Kidney (tissue), 14 donors: ENCODE data around the gene SHISA6. TPM values are rescaled to one million over a fixed set of nuclear protein-coding genes. Genes with fewer than 3 reads are reported as not detected.
"Not testable (repeated sequence)": the region's sequence is repeated elsewhere in the genome, so short reads cannot be mapped to it uniquely, and the experiment has no call there.

Source experiments
- DNase-seq, 5 donors: peaks; one replicate each; pipeline ENCODE4 v3.0.0-alpha.2; 2013 to 2020
- FAIRE-seq: peaks from 2 replicates; lab custom pipeline; 2012; peaks lifted over from hg19 to GRCh38; lab: Jason Lieb, UNC
- H3K27ac ChIP-seq, 2 donors: one replicate each; pipeline ENCODE4 v1.7.0; 2013; ENCODE audit warnings: low read depth in 2 of 2, low read length in 2 of 2, inconsistent platforms in 1 of 2
- H3K27me3 ChIP-seq: one replicate; pipeline ENCODE4 v1.7.1; 2013; ENCODE audit warnings: low read length, inconsistent platforms; ENCODE audit not compliant: control insufficient read depth, insufficient read depth
- H3K36me3 ChIP-seq, 3 donors: one replicate each; pipeline versions ENCODE4 v1.7.0 to v1.7.1; 2013; ENCODE audit warnings: low read length in 3 of 3, control low read depth in 1 of 3, inconsistent platforms in 1 of 3; ENCODE audit not compliant: insufficient read depth in 3 of 3, control insufficient read depth in 2 of 3
- H3K4me1 ChIP-seq, 3 donors: one replicate each; pipeline versions ENCODE4 v1.7.0 to v1.7.1; 2013; ENCODE audit warnings: low read length in 3 of 3, inconsistent platforms in 1 of 3, low read depth in 1 of 3; ENCODE audit not compliant: control insufficient read depth in 2 of 3, insufficient read depth in 2 of 3
- H3K4me3 ChIP-seq, 3 donors: one replicate each; pipeline versions ENCODE4 v1.7.0 to v1.8.1; 2013; ENCODE audit warnings: low read length in 3 of 3, control low read depth in 1 of 3, inconsistent platforms in 1 of 3
- H3K9ac ChIP-seq, 3 donors: one replicate each; pipeline versions ENCODE4 v1.7.0 to v1.7.1; 2013; ENCODE audit warnings: low read length in 3 of 3, control low read depth in 1 of 3, inconsistent platforms in 1 of 3
- H3K9me3 ChIP-seq, 3 donors: one replicate each; pipeline versions ENCODE4 v1.7.0 to v1.7.1; 2013; ENCODE audit warnings: low read length in 3 of 3, control low read depth in 1 of 3, inconsistent platforms in 1 of 3; ENCODE audit not compliant: control insufficient read depth in 2 of 3, insufficient read depth in 1 of 3
- intact Hi-C: fragments of 100-400 bp; cut with DNase I; formaldehyde crosslinking; loops from one replicate; pipeline ENCODE4 v1.11.1; 2022
- polyA plus RNA-seq: library from polyadenylated mRNA; stranded (reverse); fragments of 350-450 nt; fragmentation: Illumina TruSeq; extraction: RNeasy Lipid Tissue Mini Kit (QIAGEN cat#74804); gene quantifications from one replicate; pipeline ENCODE4 v1.2.3, GENCODE V29; 2014; ENCODE audit warnings: low read depth, low replicate concordance; ENCODE audit not compliant: insufficient read depth
- total RNA-seq: library from RNA; stranded (reverse); fragmentation: NEBNext Ultra II Directional; extraction: Animal tissue kit (Norgen Biotek cat#: 25700); gene quantifications from one replicate; pipeline ENCODE4 v1.2.1, GENCODE V29; 2021
- TF ChIP-seq, protein P1 (sequence below): IDR thresholded peaks from 3 replicates; pipeline ENCODE4 v1.5.1; 2012; ENCODE audit warnings: mild to moderate bottlenecking, moderate library complexity, borderline replicate concordance; ENCODE audit not compliant: insufficient read depth; ENCODE audit errors: extremely low read depth
- donor health status: control.
- donor health status: control.
- donor health status: control.
- donor health status: control.
- donor health status: control.
- donor health status: DM: yes; HTN: yes; CAD: no.
- donor health status: Normal renal cell carcinoma (clear cell type).

The SHISA6 gene
- total and polyA plus RNA-seq, 2 donors from 2014 or later, result 0.84 to 1.0 TPM

DNA sequence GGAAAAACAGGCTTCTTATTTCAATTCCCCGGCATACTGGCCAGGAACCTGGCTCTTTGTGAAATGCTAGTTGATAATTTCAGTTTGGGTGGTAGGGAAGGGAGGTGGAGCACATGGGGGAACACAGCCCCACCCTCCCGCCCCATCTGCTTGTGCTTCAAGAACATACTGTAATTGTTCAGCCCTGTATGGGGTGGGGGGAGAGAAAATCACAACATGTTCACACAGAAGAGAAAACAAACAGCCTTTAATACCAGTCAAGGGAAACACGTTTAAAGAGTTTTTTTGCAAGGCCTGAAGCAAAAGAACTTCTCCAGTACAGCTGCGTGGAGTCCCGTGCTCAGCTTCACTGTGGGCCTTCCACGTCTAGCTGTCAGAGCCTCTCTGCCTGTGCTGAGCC, 59.7 kb downstream of the SHISA6 start:
- DNase-seq (no peak), FAIRE-seq (no peak)
- no peak overlapping the region for H3K4me3 ChIP-seq
- peaks cover 0 to 9% (median 2%) of the 10 kb centered on the region in 3 donors for H3K4me1 ChIP-seq
- no peaks in the 10 kb centered on the region for H3K27me3 ChIP-seq
- intact Hi-C loops, result no loop called here
- H3K27ac ChIP-seq, result no peak overlapping the region
- H3K36me3 ChIP-seq, result no peaks in the 10 kb centered on the region
- TF ChIP-seq, protein P1, sequence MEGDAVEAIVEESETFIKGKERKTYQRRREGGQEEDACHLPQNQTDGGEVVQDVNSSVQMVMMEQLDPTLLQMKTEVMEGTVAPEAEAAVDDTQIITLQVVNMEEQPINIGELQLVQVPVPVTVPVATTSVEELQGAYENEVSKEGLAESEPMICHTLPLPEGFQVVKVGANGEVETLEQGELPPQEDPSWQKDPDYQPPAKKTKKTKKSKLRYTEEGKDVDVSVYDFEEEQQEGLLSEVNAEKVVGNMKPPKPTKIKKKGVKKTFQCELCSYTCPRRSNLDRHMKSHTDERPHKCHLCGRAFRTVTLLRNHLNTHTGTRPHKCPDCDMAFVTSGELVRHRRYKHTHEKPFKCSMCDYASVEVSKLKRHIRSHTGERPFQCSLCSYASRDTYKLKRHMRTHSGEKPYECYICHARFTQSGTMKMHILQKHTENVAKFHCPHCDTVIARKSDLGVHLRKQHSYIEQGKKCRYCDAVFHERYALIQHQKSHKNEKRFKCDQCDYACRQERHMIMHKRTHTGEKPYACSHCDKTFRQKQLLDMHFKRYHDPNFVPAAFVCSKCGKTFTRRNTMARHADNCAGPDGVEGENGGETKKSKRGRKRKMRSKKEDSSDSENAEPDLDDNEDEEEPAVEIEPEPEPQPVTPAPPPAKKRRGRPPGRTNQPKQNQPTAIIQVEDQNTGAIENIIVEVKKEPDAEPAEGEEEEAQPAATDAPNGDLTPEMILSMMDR, result no peak
- no peak overlapping the region for H3K9ac ChIP-seq
- H3K9me3 ChIP-seq, result no peaks in the 10 kb centered on the region

DNA sequence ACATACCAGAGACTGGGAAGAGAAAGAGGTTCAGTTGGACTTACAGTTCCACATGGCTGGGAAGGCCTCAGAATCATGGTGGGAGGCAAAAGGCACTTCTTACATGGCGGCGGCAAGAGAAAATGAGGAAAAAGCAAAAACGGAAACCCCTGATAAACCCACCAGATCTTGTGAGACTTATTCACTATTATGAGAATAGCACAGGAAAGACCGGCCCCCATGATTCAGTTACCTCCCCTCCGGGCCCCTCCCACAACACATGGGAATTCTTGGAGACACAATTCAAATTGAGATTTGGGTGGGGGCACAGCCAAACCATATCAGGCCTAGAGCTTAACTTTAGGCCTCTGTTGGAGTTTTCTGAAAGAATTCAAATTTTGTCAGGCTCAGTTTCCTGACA, 60.9 kb downstream of the SHISA6 start:
- H3K27ac ChIP-seq, H3K4me3 ChIP-seq, H3K9ac ChIP-seq, FAIRE-seq, H3K36me3 ChIP-seq, intact Hi-C loops, H3K9me3 ChIP-seq, H3K4me1 ChIP-seq, DNase-seq, H3K27me3 ChIP-seq: not testable (repeated sequence)

DNA sequence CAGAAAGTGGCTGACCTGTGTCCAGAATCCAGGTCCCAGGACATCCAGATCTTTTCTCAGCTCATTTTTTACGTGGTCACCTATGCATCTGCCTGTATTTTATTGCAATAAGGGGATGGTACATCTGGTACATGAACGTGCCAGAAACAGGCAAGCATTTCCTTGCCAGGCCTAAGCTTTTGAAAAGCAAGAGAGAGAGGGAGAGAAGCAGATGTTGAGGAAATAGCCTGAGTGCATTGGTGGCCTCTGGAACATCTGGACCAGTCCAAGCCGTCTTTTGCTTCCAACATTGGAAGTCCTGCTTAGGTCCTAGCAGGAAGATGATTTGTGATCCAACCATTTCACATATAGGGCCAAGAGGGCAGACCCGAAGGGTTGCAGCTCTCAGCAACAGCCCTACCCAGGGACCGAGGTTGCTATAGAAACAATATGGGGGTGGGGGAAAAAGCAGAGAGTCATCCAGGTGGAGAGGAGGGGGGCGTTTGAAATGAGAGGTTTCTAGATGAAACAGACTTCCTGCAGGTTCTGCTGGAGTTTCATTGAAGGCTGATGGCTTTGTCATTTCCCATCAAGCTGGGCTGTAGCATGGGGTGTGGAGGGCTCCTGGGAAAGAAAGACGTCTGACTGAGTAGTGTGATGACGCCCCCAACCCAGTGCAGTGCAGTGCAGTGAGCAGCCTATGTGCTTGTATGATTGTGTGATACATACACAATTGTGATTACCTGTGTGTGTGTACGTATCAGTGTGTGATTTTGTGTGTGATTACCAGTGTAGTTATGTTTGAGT, 61.6 kb downstream of the SHISA6 start:
- TF ChIP-seq, protein P1, result no peak
- intact Hi-C loops, result no loop called here

DNA sequence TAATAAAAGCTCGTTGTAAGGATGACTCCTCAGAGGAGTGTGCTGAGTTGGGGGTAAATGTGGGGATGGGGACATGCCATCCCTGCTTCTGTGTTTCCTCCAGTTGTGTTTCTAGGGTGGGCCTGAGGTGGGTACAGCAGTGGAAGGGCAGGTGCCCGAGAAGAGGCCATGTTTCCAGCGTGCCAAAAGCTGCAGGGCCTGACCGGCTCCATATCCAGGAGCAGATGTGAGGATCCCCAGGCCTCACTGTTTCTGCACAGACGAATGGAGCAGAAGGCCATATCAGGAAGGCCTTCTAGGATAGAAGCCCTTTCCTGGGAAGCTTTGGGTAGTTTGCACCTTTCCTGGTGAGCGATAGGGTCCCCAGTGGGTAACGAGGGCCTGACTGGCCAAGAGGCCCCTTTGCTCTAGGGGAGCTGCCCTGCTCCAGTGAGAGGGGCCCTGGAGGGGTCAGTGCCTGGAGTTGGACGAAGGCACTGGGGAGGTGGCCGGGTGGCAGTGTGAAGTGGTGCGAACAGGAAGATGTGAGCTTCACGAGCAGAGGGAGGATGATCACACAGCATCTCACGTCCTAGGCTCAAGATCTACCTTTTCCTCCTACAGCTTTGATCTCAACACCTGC, 62.9 kb downstream of the SHISA6 start:
- H3K27ac ChIP-seq, result no peak overlapping the region
- FAIRE-seq, result no peak
- no peak overlapping the region for H3K9ac ChIP-seq
- no peaks in the 10 kb centered on the region for H3K9me3 ChIP-seq
- H3K4me1 ChIP-seq, result peaks cover 0 to 9% (median 2%) of the 10 kb centered on the region in 3 donors
- TF ChIP-seq, protein P1, result no peak
- no peak for DNase-seq
- H3K27me3 ChIP-seq, result no peaks in the 10 kb centered on the region
- intact Hi-C loops, result no loop called here
- H3K4me3 ChIP-seq, result no peak overlapping the region
- H3K36me3 ChIP-seq, result no peaks in the 10 kb centered on the region

More for the DNA sequence above, 61.6 kb downstream of the SHISA6 start:
- Histone ChIP-seq H3K9ac (no peak overlapping the region), H3K27me3 (no peaks in the 10 kb centered on the region), H3K9me3 (no peaks in the 10 kb centered on the region), H3K4me1 (peaks cover 0 to 9% (median 2%) of the 10 kb centered on the region in 3 donors), H3K27ac (no peak overlapping the region), H3K36me3 (no peaks in the 10 kb centered on the region), H3K4me3 (no peak overlapping the region)
- no peak for FAIRE-seq
- DNase-seq, result no peak
